GM18526 (cell line): ENCODE results near the gene EPS8.

Experiments used
- POLR2A ChIP-seq: IDR thresholded peaks from 3 replicates; pipeline ENCODE4 v1.6.1; 2011; ENCODE audit not compliant: insufficient read length; ENCODE audit errors: extremely low read depth

Gene EPS8

DNA sequence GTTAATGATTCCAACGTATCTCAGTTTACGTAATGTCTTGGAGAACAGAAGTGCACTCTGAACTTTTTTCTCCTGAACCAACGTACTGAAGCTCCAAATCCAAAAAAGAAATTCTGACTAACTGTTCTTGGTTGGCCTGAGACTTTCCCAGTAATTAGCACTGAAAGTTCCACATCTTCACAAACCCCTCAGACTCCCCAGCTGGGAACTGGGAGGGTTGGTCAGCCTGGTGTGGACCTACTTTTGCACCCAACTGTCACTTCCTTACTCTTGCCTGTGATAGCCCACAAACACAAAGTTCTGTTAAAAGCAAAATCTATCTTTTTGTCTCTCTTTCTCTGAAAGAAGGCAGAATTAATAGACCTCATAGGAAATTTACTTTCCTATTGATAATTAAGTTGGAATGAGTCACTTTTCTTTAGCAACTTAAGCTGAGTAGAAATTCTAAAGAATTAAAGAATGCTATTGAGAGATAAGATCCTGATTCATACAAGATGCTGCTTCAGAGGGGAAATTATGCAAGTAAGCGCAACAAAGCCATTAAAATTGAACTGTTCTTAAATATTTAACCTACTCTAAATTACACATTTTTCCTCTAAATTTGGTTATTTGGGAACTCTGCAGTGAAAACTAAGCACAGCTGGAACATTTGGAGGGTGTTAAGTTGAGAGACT lies 155.0 kb downstream of the EPS8 start:
- no peak for TF ChIP-seq POLR2A

DNA sequence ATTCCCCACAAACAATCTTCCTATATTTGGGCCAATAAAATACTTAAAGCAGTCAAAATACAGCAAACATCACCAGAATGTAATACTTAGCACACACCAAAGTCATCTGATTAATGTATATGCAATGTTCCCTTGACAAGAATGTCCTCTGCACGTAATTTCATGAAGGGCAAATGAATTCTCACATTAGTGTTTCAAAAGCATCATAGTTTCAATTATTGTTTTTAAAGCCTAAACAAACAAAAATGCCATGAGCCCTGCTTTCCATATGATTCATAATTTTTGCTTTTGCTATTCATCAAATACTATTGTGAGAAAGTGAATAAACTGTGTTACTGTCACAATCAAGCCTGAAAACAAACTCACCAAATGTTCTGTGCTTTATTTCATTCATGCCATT lies 156.0 kb downstream of the EPS8 start:
- no peak for TF ChIP-seq POLR2A

DNA sequence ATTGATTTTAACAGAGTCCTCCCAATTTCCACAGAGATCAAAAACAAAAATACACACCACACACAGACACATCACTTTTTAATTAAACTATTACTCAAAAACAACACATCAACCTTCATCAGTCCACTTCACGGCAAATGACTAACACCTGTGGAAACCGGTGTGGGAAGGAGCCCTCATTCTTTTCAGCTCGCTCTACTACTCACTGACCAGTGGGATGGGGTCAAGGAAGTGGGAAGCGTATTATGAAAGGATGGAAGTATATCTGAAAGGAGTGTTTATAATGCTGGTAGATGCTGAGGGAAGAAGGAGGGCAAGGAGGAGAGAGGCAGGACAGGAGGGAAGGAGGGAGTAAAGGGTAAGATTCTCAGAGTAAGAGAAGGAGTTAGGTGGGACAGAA lies 156.5 kb downstream of the EPS8 start:
- TF ChIP-seq POLR2A, result no peak

DNA sequence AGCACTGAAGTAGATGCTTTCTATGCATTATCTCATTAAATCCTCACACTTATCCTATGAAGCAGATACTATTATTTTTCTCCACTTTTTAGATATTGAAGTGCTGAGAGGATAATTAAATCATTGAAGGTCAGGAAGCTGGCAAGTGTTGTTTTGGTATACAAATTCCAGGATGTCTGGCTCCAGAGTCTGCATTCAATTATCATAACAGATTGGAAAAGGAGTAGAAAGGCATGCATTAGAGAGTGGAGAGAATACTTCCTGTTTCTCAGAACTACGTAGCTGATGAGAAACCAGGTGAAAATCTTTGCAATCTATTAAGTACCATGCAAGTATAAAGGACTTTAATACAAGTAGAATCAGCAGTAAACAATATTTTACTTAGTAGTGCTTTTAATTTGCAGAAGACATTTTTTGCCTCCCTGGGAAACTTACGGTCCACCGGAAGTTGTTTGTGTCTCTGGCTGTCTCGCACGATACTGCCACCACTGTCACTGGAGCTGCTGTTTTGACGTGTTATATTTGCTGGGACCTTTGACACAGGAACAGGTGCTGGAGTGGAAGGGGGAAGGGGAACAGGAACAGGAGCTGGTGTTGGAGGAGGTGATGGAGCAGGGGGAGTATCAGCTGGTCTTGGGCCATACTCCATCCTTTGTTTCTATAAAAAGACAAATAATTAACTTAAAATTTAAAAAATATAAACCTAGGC lies 158.0 kb downstream of the EPS8 start:
- no peak for TF ChIP-seq POLR2A

DNA sequence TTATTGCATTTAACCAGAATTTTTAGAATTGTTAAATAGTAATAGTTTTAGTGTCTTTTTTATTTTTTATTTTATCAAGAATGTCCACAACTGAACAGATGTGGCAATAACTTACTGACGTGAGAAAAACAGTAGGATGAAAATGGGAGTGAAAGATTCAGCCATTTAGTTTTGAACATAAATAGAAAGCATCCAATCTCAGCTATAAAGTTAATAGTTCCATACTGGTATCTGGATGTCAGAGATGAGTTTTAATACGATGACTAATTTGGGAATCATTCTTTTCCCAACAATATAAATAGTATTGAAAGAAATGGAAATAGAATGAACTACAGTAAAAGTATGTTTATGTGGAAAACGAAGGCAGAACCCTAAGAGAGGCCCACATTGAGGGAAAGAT lies 159.4 kb downstream of the EPS8 start:
- TF ChIP-seq POLR2A, result no peak

DNA sequence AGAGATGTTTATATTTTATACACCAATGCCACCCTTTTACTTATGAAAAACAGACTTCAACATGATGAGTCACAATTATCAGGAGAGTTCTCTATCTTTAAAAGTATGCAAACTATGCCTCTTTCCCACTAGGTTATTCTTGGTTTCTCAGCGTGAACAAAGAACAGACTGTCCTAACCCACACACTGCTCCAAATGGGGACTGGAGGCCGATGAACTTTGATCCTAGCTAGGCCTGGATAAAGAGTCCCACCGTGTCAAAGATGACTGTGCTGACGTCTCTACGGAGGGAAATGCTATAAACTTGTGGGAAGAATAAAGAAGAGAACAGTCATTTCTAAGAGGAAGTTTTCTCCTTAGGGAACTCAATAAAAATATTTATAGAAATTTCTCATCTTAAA lies 160.1 kb downstream of the EPS8 start:
- no peak for TF ChIP-seq POLR2A

DNA sequence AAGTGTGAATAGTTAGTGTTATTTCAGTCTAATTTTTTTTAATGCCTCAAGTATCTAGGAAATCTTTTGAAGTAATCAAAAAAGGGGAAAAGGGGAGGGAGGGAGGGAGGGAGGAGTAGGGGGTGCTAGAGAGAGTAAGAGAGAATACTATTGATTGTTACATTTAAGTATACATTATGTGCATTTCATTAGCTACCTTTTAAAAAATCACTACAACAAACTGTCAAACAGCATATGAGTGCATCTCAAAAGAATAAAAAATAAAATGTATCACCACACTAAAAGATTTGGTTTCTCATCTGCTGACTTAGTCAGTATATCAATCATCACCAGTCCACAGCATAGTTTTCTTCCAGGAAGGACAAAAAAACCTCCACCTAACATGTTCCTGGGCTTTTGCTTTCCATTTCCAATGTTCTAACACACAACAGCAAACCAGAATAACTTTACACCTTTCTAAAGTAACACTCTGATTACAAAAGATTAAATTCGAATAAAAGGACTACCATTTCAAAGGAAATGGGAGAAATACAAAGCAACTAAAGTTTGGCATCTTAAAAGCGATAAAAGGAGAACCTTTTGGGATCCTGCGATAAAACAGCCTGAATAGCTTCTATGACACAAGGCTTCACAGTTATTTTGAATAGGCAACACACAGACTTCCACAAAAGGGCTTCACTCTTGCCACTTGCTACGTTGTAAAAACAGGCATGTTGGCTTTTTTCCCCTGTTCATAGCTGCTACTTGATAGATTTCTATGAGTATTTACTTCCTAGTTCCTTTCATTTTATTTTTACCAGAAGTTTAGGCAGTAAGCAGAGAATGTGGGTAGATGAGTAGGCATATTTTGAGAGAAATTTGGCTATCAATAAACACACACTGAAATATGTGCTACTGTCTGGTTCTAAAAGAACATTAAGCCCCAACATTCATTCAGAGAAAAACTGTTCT lies 160.9 kb downstream of the EPS8 start:
- TF ChIP-seq POLR2A, result no peak

DNA sequence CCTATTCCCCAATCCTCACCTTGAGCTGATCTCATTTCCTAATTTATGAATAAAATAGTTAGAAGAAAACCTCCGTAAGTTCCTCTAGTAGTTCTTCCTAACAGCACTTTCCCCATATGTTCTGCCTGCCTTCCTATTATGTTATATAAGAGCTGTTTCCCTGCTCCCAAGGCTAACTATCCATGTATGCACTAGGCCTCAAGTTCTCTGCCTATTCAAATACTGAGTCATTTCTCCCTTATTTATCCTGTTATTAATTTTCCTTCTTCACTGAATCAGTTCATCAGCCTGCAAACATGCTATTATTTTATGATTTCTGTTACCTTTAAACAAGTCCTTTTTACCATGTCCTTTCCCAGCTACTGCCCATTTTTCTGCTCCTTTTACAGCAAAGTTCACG lies 164.1 kb downstream of the EPS8 start:
- no peak for TF ChIP-seq POLR2A

DNA sequence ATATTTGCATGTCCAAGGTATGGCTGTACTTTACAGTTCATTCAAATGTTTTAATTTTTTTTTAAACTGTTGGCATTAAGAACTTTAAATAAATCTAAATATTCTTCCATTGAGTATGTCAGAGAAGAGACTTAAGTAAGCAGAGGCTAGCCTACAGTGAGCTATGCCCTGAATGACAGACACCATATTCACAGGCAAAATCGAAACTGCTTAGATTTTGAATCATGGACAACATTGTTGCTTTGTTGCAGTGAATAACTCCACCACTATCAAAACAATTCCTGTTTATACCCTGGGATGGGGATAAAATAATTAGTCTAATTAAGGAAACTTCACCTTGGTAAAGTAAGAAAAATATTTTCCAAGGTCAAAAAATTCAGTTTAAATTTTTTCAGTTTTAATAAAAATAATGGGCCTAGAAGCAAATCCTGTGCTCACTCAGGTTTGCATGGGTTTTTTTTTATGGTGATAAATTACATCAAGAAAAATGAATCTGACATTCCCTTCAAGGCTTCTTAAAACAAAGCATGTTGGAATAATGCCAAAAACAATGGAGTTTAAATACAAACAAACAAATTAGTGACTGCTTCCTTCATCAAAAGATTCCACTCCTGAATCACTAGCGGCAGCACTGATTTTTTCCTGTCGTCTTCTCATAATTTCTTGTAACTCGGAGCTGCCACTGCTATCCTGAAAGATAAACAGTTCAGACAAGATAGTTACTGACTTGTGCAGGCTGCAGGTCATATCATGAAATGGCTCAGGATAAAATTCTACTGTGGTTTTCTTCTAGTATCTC lies 168.2 kb downstream of the EPS8 start:
- no peak for TF ChIP-seq POLR2A

DNA sequence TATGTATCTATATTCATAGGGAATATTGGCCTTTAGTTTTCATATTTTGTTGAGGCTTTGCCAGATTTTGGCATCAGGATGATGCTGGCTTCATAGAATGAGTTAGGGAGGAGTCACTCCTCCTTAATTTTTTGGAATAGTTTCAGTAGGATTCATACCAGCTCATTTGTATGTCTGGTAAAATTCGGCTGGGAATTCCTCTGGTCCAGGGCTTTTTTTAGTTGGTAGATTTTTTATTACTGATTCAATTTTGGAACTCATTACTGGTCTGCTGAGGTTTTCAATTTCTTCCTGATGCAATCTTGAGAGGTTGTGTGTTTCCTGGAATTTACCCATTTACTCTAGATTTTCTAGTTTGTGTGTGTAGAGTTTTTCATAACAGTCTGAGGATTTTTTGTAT lies 175.2 kb downstream of the EPS8 start:
- TF ChIP-seq POLR2A, result no peak

DNA sequence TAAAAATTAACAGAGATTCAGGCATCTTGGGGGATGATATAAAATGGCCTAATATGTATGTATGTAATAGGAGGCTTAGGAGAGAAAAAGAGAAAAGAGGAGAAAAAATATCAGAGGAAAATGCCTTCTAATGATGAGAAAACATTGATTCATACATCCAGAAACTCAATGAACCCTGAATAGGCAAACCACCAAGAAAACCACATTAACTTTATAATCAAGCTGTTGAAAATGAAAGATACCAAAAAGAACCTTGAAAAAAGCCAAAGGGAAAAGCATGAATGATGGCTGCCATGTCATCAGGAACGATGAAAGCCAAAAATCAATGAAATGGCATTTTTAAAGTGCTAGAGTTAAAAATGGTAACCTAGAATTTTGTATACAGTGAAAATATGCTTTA lies 180.2 kb downstream of the EPS8 start:
- TF ChIP-seq POLR2A, result no peak

DNA sequence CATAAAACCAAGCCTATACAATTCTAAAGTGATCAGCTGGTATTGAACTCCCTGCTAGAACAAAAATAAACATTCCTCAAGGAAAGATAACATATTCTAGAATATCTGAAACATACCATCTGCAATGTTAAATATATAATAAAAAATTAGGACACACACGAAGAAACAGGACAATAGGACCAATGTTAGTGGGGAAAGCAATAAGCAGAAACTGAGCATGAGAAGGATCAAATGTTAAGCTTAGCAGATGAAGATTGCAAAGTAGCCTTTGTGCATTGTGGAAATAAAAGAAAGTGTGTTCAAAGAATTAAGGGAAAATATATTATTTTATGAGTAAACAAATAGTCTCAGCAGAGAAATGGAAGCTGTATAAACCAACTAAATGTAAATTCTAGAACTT lies 180.8 kb downstream of the EPS8 start:
- no peak for TF ChIP-seq POLR2A

DNA sequence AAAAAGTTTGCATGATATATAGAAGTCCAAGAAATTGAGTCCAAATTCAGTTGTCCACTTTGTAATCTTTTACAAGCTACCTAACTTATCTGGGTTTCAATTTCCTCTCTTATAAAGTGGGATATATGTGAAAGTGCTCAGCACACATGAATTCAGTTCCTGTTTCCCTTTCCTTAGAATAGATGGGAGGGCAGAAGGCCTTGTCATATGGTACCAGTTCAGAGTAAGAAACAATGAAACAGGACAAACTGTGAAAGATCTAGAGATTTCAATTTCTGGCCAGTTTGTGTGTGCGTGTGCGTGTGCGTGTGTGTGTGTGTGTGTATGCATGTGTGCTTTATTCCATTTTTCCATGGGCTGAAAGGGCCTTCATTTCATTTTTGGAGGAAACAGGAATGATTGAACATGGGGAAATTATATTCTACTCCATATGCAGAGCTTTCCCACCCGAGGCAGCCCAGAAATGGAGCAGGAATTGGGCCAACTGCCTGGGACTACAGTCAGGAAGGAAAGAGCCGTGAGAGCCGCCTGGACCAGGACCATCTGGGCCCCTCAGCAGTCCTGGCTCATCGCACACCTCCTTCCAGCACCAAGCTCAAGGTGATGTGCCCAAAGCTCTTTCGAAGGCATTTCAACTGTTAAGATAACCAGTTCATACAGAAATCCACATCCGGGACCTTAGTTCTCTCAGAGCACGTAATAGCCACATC lies 183.2 kb downstream of the EPS8 start:
- TF ChIP-seq POLR2A, result no peak

DNA sequence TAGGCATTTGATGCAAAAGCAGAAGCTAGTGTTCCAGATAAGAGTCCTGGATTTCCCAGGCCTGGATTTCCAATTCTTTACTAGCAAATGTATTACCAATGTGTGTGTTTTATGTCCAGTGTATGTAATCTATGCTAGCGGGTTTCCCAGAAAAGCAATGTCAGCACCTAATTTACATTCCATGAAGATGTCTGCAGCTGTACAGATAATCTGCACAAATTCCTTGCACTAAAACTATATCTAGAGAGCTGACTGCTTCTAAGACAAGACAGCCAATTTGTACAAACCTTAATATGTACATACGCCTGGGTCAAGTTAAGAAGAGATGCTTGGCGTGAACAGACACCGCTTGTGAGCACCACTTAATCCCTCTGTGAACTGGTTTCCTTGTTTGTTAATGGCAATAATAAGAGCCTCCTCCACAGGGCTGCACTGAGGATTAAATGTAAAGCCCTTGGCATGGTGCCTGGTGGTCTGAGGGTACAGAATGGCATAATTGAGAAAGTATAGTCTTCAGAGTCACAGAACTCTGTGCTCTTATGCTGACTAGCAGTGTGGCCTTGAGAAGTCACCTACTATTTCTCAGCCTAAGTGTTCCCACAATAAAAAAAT lies 185.6 kb downstream of the EPS8 start:
- no peak for TF ChIP-seq POLR2A
